SU-DHL-6 (cell line): ENCODE data around the gene DDX31.
"Not testable (repeated sequence)": the region's sequence is repeated elsewhere in the genome, so short reads cannot be mapped to it uniquely, and the experiment has no call there.

Experiments
- H2AFZ ChIP-seq: fragments of 200-600 bp; sonication (generic); 2 replicates; pipeline ENCODE4 v1.6.1; 2014; ENCODE audit warnings: low read depth, mild to moderate bottlenecking, moderate library complexity, mixed read lengths, antibody characterized with exemption, low read length; ENCODE audit not compliant: severe bottlenecking
- H3F3A ChIP-seq: fragments of 200-600 bp; shearing (Covaris generic); 2 replicates; pipeline ENCODE4 v1.6.0; 2016; ENCODE audit warnings: antibody characterized with exemption, mild to moderate bottlenecking; ENCODE audit not compliant: insufficient read depth
- H3K27ac ChIP-seq: fragments of 200-600 bp; sonication (generic); 2 replicates; pipeline ENCODE4 v1.5.1; 2016; ENCODE audit warnings: low read depth, mild to moderate bottlenecking, low read length, moderate library complexity, mixed read lengths
- H3K27me3 ChIP-seq: fragments of 200-600 bp; sonication (generic), shearing (Covaris generic); 2 replicates; pipeline ENCODE4 v1.6.0; 2014; ENCODE audit warnings: mild to moderate bottlenecking, low read length
- H3K36me3 ChIP-seq: fragments of 200-600 bp; sonication (generic); 2 replicates; pipeline ENCODE4 v1.6.1; 2014; ENCODE audit warnings: mild to moderate bottlenecking, low read length, mixed read lengths
- H3K4me2 ChIP-seq: fragments of 300-600, 200-600 bp; shearing (Covaris generic), sonication (generic); 2 replicates; pipeline ENCODE4 v1.6.0; 2014; ENCODE audit warnings: low read length, low read depth, mild to moderate bottlenecking; ENCODE audit not compliant: poor library complexity, severe bottlenecking
- H3K4me3 ChIP-seq: fragments of 200-600 bp; sonication (generic); 2 replicates; pipeline ENCODE4 v1.5.1; 2014; ENCODE audit warnings: antibody characterized with exemption, low read length, mild to moderate bottlenecking, mixed read lengths; ENCODE audit not compliant: insufficient read depth, poor library complexity, severe bottlenecking
- H3K79me2 ChIP-seq: fragments of 200-600 bp; sonication (generic); 2 replicates; pipeline ENCODE4 v1.6.1; 2014; ENCODE audit warnings: mild to moderate bottlenecking, low read length, moderate library complexity; ENCODE audit not compliant: insufficient read depth
- H3K9ac ChIP-seq: fragments of 200-600 bp; sonication (generic); 2 replicates; pipeline ENCODE4 v1.7.0; 2014; ENCODE audit warnings: mild to moderate bottlenecking, low read length
- H3K9me2 ChIP-seq: fragments of 200-600 bp; sonication (generic); replicated peaks from 2 replicates; pipeline ENCODE4 v1.6.1; 2014; ENCODE audit warnings: low read length; ENCODE audit not compliant: insufficient read depth
- H3K9me3 ChIP-seq: fragments of 200-600 bp; sonication (generic); 2 replicates; pipeline ENCODE4 v1.6.1; 2014; ENCODE audit warnings: low read length, mixed read lengths; ENCODE audit not compliant: insufficient read depth
- H4K20me1 ChIP-seq: fragments of 200-600 bp; sonication (generic); 2 replicates; pipeline ENCODE4 v1.6.1; 2014; ENCODE audit warnings: low read depth, mild to moderate bottlenecking, antibody characterized with exemption, low read length, moderate library complexity, mixed read lengths
- EZH2phosphoT487 ChIP-seq: fragments of 200-600 bp; sonication (generic), shearing (Covaris generic); conservative IDR thresholded peaks from 2 replicates; pipeline ENCODE4 v1.6.1; 2018; ENCODE audit warnings: mild to moderate bottlenecking, antibody characterized with exemption, low read length, moderate library complexity, mixed read lengths
- TF ChIP-seq, protein P1 (sequence below): fragments of 200-600 bp; sonication (generic); IDR thresholded peaks from one replicate; pipeline ENCODE4 v1.5.1; 2017; ENCODE audit warnings: antibody characterized with exemption, mild to moderate bottlenecking, low read length, moderate library complexity; ENCODE audit not compliant: insufficient read depth, poor library complexity, severe bottlenecking

DDX31 gene

GRCh38 chr9:132669698-132670456 is at the start of gene DDX31:
TSS of gene DDX31 (minus strand) at chr9:132669983. CDS start at chr9:132669934, 49 bp downstream.
- Histone ChIP-seq H2AFZ (peak within 1 kb of the TSS; percentile 98), H3K9me3 (no peaks in the 10 kb centered on the region), H3K36me3 (no peaks in the 10 kb centered on the region), H3K79me2 (peaks cover 91% of the 10 kb centered on the region), H3K27ac (peak within 1 kb of the TSS; percentile 88), H3K27me3 (no peaks in the 10 kb centered on the region), H4K20me1 (peaks cover 8% of the 10 kb centered on the region; the same call in 1 of the 2 replicates), H3F3A (peaks cover 18% of the 10 kb centered on the region), H3K4me2 (peak within 1 kb of the TSS; percentile 76), H3K9ac (peak within 1 kb of the TSS; percentile 94), H3K4me3 (peak within 1 kb of the TSS; percentile 97), H3K9me2 (no peaks in the 10 kb centered on the region)
- no peak for TF ChIP-seq EZH2phosphoT487
- TF ChIP-seq, protein P1, sequence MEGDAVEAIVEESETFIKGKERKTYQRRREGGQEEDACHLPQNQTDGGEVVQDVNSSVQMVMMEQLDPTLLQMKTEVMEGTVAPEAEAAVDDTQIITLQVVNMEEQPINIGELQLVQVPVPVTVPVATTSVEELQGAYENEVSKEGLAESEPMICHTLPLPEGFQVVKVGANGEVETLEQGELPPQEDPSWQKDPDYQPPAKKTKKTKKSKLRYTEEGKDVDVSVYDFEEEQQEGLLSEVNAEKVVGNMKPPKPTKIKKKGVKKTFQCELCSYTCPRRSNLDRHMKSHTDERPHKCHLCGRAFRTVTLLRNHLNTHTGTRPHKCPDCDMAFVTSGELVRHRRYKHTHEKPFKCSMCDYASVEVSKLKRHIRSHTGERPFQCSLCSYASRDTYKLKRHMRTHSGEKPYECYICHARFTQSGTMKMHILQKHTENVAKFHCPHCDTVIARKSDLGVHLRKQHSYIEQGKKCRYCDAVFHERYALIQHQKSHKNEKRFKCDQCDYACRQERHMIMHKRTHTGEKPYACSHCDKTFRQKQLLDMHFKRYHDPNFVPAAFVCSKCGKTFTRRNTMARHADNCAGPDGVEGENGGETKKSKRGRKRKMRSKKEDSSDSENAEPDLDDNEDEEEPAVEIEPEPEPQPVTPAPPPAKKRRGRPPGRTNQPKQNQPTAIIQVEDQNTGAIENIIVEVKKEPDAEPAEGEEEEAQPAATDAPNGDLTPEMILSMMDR, result no peak

- not testable (repeated sequence) for H3K79me2 ChIP-seq, H3K4me3 ChIP-seq, H3K27me3 ChIP-seq, H3K9me2 ChIP-seq, H3K27ac ChIP-seq, H2AFZ ChIP-seq, H3K9ac ChIP-seq, H3K4me2 ChIP-seq, H3K36me3 ChIP-seq, H4K20me1 ChIP-seq, H3F3A ChIP-seq, H3K9me3 ChIP-seq
Observed at GRCh38 chr9:132718381-132718928, 48.7 kb upstream of the DDX31 start.

GRCh38 chr9:132717326-132717945 is 47.7 kb upstream of the DDX31 start:
- Histone ChIP-seq H3K27me3 (no peaks in the 10 kb centered on the region), H3K9me2 (no peaks in the 10 kb centered on the region), H3K79me2 (no peaks in the 10 kb centered on the region), H3K4me3 (no peak overlapping the region), H4K20me1 (no peaks in the 10 kb centered on the region), H3F3A (no peaks in the 10 kb centered on the region), H3K36me3 (no peaks in the 10 kb centered on the region), H2AFZ (no peak overlapping the region), H3K9ac (no peak overlapping the region), H3K9me3 (no peaks in the 10 kb centered on the region), H3K27ac (no peak overlapping the region), H3K4me2 (no peak overlapping the region)
- TF ChIP-seq EZH2phosphoT487, result no peak
- TF ChIP-seq, protein P1, result no peak

DNA sequence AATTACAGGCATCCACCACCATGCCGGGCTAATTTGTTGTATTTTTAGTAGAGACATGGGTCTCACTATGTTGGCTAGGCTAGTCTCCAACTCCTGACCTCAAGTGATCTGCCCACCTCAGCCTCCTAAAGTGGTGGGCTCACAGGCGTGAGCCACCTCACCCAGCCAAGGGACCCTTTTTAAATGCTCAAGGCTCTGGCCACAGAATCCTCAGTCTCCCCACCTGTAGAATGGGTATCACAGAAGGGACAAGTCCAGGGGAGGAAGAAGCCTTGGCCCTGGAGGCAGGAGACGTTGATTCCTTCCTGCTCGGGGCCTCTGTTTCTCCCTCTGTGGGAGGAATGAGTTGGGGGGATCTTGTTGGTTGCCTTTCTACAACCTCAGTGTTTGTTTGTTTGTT is 46.2 kb upstream of the DDX31 start:
- TF ChIP-seq EZH2phosphoT487, result no peak
- TF ChIP-seq, protein P1, result no peak
- H3K27me3 ChIP-seq, result no peaks in the 10 kb centered on the region

More for the DNA sequence above, 46.2 kb upstream of the DDX31 start:
- Histone ChIP-seq H3K4me2 (no peak overlapping the region), H4K20me1 (no peaks in the 10 kb centered on the region), H2AFZ (no peak overlapping the region), H3K9me3 (no peaks in the 10 kb centered on the region), H3K36me3 (no peaks in the 10 kb centered on the region), H3F3A (no peaks in the 10 kb centered on the region), H3K27ac (no peak overlapping the region), H3K9me2 (no peaks in the 10 kb centered on the region), H3K4me3 (no peak overlapping the region), H3K9ac (no peak overlapping the region), H3K79me2 (no peaks in the 10 kb centered on the region)
